ENCODE results near the gene DLGAP4. TPM values are rescaled to one million over a fixed set of nuclear protein-coding genes. Genes with fewer than 3 reads are reported as not detected.

DLGAP4 gene
- total and polyA plus RNA-seq, 2 of the 8 experiments (the other 6 are each of a cell fraction or from before 2014, with no cell fraction given), result 41.2 to 57.2 TPM

- no peak overlapping the region for H2BK12ac ChIP-seq (ENCODE audit: low read depth, low read length)
- H3K4ac ChIP-seq (replicated peaks; ENCODE audit: insufficient read length, low read depth, low read length), result no peak overlapping the region
- H2BK5ac ChIP-seq (ENCODE audit: low read depth, low read length), result no peak overlapping the region
- H3K79me2 ChIP-seq (ENCODE audit: control insufficient read depth in 1 of 2, insufficient read depth in 2 of 2, low read length in 2 of 2), result no peaks in the 10 kb centered on the region
- no peak overlapping the region for H2BK20ac ChIP-seq (ENCODE audit: low read length)
- H4K8ac ChIP-seq (ENCODE audit: extremely low read depth, insufficient read depth, low read length), result 0 out of 2 replicates have a peak overlapping the region, but pooled peaks have one; percentile 36
- H3K18ac ChIP-seq (ENCODE audit: extremely low read depth, low read length), result no peak overlapping the region
- no peak for DNase-seq (ENCODE audit: low read depth in 1 of 2, low spot score in 2 of 2)
- H4K20me1 ChIP-seq (replicated peaks in 1 of 2; ENCODE audit: control insufficient read depth in 1 of 2, insufficient read depth in 2 of 2, low read length in 2 of 2), result peaks cover 0 to 3% of the 10 kb centered on the region in 2 experiments
- CTCF ChIA-PET (ENCODE audit: partially characterized antibody), result interaction anchor here (1.6 kb wide), 1 partner anchor 54 kb away, joined by 5 read pairs; no protein-coding TSS in a partner anchor
- H2AK5ac ChIP-seq (ENCODE audit: low read depth, low read length), result no peak overlapping the region
- H3K9ac ChIP-seq (replicated peaks in 1 of 4; ENCODE audit: extremely low read depth in 1 of 4, low read depth in 3 of 4, low read length in 3 of 4), result no peak overlapping the region
- WGBS, 2 experiments (ENCODE audit: extremely low coverage in 1 of 2, insufficient coverage in 1 of 2, insufficient read length in 1 of 2, insufficient replicate concordance in 2 of 2, low coverage in 1 of 2, low lambda C conversion rate in 2 of 2, missing lambda C conversion rate in 1 of 2), result 83% methylated on average over 3 of the region's 3 CpGs; no CpG with 5 or more reads in 1 of the 2 experiments
- no peaks in the 10 kb centered on the region; a peak in 1 of 8 replicates for H3K36me3 ChIP-seq (ENCODE audit: control insufficient read depth in 2 of 4, insufficient read depth in 4 of 4, low read length in 3 of 4)
- H3K4me2 ChIP-seq (ENCODE audit: insufficient read depth in 1 of 2, low read depth in 2 of 2, low read length in 2 of 2), result no peak overlapping the region
- H3K56ac ChIP-seq (replicated peaks; ENCODE audit: insufficient read length, low read depth, low read length), result no peak overlapping the region
- H3K14ac ChIP-seq (ENCODE audit: insufficient read length), result no peak overlapping the region
- H3K23ac ChIP-seq (ENCODE audit: insufficient read length), result no peak overlapping the region
- H4K5ac ChIP-seq (ENCODE audit: insufficient read length, low read depth, low read length), result no peak overlapping the region
- no peak overlapping the region for H4K91ac ChIP-seq (replicated peaks; ENCODE audit: insufficient read length, low read length)
- no peak overlapping the region for H2AFZ ChIP-seq (ENCODE audit: low read length)
- no peaks in the 10 kb centered on the region for H3K23me2 ChIP-seq (ENCODE audit: low read depth, low read length)
- no peaks in the 10 kb centered on the region for H3K9me3 ChIP-seq (ENCODE audit: insufficient read depth in 2 of 2, low read depth in 1 of 2, low read length in 1 of 2)
- no peak overlapping the region for H2BK120ac ChIP-seq (replicated peaks; ENCODE audit: low read depth, low read length)
- H3K4me3 ChIP-seq (ENCODE audit: extremely low read depth in 1 of 4, insufficient read depth in 2 of 4, low read depth in 3 of 4, low read length in 4 of 4), result no peak overlapping the region
- no peaks in the 10 kb centered on the region for H3K27me3 ChIP-seq (replicated peaks in 1 of 4; ENCODE audit: control insufficient read depth in 3 of 4, extremely low read depth in 1 of 4, insufficient read depth in 3 of 4, low read length in 3 of 4)
- H2BK15ac ChIP-seq (ENCODE audit: low read length), result no peak overlapping the region
- H3K27ac ChIP-seq (ENCODE audit: low read depth, low read length), result no peak overlapping the region
- POLR2A ChIA-PET (ENCODE audit: partially characterized antibody), result no interaction called here
- FAIRE-seq, result no peak
- H3K79me1 ChIP-seq (ENCODE audit: low read depth, low read length), result no peaks in the 10 kb centered on the region; the same call in 1 of the 2 replicates
- H3K4me1 ChIP-seq (replicated peaks in 1 of 4; ENCODE audit: control insufficient read depth in 3 of 4, insufficient read depth in 4 of 4, low read length in 3 of 4), result no peaks in the 10 kb centered on the region; a peak in 1 of 7 replicates
- TF ChIP-seq JUND (IDR thresholded peaks at IDR 0.05; ENCODE audit: low read length) (no peak), CTBP2 (IDR thresholded peaks at IDR 0.05; ENCODE audit: borderline replicate concordance, insufficient read depth, insufficient read length, low read length) (no peak), SIN3A (conservative IDR thresholded peaks at IDR 0.05 in 1 of 2, IDR thresholded peaks at IDR 0.05 in 1 of 2; ENCODE audit: low read depth in 1 of 2, low read length in 2 of 2) (no peak), SP1 (IDR thresholded peaks at IDR 0.05; ENCODE audit: low read depth, low read length) (no peak), KDM1A (IDR thresholded peaks at IDR 0.05; ENCODE audit: borderline replicate concordance, low read length) (no peak), SUZ12 (IDR thresholded peaks at IDR 0.05; ENCODE audit: low read length) (no peak), BACH1 (IDR thresholded peaks at IDR 0.05; ENCODE audit: low read length) (no peak), RNF2 (IDR thresholded peaks at IDR 0.05; ENCODE audit: borderline replicate concordance, low read depth, low read length, missing control alignments, poor library complexity, severe bottlenecking) (no peak), ATF2 (IDR thresholded peaks at IDR 0.05; ENCODE audit: low read length) (no peak), SRF (IDR thresholded peaks at IDR 0.05; ENCODE audit: low read depth, low read length) (no peak), CBX5 (IDR thresholded peaks at IDR 0.05; ENCODE audit: low read depth, low read length) (no peak), POLR2AphosphoS5 (IDR thresholded peaks at IDR 0.05; ENCODE audit: low read depth, low read length) (no peak)
Measured at GRCh38 chr20:36346256-36346655, 40.1 kb downstream of the DLGAP4 start.

Data from H1 (cell line).